Measurements from ENCODE around the gene VIPR2.

- TF ChIP-seq, protein P1, sequence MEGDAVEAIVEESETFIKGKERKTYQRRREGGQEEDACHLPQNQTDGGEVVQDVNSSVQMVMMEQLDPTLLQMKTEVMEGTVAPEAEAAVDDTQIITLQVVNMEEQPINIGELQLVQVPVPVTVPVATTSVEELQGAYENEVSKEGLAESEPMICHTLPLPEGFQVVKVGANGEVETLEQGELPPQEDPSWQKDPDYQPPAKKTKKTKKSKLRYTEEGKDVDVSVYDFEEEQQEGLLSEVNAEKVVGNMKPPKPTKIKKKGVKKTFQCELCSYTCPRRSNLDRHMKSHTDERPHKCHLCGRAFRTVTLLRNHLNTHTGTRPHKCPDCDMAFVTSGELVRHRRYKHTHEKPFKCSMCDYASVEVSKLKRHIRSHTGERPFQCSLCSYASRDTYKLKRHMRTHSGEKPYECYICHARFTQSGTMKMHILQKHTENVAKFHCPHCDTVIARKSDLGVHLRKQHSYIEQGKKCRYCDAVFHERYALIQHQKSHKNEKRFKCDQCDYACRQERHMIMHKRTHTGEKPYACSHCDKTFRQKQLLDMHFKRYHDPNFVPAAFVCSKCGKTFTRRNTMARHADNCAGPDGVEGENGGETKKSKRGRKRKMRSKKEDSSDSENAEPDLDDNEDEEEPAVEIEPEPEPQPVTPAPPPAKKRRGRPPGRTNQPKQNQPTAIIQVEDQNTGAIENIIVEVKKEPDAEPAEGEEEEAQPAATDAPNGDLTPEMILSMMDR (IDR thresholded peaks at IDR 0.05): no peak
- no peak for TF ChIP-seq POLR2A (IDR thresholded peaks at IDR 0.05)
Measured at GRCh38 chr7:159027056-159027788, 117.4 kb downstream of the VIPR2 start.
